ENCODE results near the gene CEP104.

DNA sequence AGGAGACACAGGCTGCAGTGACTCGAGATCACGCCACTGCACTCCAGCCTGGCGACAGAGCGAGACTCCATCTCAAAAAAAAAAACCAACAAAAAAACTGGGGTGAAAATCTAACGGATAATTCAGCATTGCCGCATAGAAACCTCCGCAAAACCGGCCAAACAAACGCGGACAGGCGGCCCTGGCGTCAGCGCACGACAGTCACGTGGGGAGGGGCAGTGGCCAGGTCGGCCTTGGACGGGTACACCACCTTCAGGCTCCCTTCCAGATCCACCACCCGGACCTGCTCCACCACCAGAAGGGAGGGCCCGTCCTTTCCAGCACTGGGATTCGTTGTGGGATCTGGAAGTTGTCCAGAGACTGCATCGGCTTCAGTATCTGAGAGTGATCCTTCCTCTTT lies 76.1 kb downstream of the CEP104 start:
- TF ChIP-seq, protein P1, sequence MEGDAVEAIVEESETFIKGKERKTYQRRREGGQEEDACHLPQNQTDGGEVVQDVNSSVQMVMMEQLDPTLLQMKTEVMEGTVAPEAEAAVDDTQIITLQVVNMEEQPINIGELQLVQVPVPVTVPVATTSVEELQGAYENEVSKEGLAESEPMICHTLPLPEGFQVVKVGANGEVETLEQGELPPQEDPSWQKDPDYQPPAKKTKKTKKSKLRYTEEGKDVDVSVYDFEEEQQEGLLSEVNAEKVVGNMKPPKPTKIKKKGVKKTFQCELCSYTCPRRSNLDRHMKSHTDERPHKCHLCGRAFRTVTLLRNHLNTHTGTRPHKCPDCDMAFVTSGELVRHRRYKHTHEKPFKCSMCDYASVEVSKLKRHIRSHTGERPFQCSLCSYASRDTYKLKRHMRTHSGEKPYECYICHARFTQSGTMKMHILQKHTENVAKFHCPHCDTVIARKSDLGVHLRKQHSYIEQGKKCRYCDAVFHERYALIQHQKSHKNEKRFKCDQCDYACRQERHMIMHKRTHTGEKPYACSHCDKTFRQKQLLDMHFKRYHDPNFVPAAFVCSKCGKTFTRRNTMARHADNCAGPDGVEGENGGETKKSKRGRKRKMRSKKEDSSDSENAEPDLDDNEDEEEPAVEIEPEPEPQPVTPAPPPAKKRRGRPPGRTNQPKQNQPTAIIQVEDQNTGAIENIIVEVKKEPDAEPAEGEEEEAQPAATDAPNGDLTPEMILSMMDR (IDR thresholded peaks at IDR 0.05), result no peak
- no peak for TF ChIP-seq POLR2A (IDR thresholded peaks at IDR 0.05)
